ENCODE measurements around the gene CCL27.

DNA sequence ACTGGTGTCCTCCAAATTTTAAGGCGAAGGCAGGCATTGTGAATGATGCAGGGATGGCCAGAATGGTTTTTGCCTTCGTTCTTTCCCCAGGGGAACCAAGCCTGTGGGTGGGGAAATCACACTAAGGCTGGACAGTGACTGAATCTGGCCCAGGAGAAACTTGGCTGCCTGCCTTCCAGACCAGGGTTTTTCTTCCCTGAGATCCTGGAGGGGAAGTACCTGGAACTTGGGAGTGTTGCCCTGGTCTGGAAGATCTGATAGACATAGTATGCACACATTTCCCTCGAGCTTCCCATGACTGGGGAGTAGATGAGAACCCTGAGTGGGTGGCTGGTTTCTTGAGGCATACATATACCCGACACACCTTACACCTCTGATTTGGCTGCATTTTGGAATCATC, 11.1 kb downstream of the CCL27 start:
- TF ChIP-seq, protein P1, sequence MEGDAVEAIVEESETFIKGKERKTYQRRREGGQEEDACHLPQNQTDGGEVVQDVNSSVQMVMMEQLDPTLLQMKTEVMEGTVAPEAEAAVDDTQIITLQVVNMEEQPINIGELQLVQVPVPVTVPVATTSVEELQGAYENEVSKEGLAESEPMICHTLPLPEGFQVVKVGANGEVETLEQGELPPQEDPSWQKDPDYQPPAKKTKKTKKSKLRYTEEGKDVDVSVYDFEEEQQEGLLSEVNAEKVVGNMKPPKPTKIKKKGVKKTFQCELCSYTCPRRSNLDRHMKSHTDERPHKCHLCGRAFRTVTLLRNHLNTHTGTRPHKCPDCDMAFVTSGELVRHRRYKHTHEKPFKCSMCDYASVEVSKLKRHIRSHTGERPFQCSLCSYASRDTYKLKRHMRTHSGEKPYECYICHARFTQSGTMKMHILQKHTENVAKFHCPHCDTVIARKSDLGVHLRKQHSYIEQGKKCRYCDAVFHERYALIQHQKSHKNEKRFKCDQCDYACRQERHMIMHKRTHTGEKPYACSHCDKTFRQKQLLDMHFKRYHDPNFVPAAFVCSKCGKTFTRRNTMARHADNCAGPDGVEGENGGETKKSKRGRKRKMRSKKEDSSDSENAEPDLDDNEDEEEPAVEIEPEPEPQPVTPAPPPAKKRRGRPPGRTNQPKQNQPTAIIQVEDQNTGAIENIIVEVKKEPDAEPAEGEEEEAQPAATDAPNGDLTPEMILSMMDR (IDR thresholded peaks at IDR 0.05; ENCODE audit: low read depth, low read length) = no peak
- TF ChIP-seq EZH2phosphoT487 (IDR thresholded peaks at IDR 0.05; ENCODE audit: low read depth) = no peak

All from OCI-LY3 (cell line).